IPS-NIHi7 (cell line): ENCODE results near the gene DNAJC11.
A peak's percentile ranks its signal among the peaks of the same experiment; 100 is the strongest.
"Not testable (repeated sequence)": the region's sequence is repeated elsewhere in the genome, so short reads cannot be mapped to it uniquely, and the experiment has no call there.

Source experiments
- DNase-seq: peaks from one replicate; pipeline ENCODE4 v3.0.0; 2012; ENCODE audit warnings: mixed read lengths; ENCODE audit errors: extremely low spot score

Gene DNAJC11, protein sequence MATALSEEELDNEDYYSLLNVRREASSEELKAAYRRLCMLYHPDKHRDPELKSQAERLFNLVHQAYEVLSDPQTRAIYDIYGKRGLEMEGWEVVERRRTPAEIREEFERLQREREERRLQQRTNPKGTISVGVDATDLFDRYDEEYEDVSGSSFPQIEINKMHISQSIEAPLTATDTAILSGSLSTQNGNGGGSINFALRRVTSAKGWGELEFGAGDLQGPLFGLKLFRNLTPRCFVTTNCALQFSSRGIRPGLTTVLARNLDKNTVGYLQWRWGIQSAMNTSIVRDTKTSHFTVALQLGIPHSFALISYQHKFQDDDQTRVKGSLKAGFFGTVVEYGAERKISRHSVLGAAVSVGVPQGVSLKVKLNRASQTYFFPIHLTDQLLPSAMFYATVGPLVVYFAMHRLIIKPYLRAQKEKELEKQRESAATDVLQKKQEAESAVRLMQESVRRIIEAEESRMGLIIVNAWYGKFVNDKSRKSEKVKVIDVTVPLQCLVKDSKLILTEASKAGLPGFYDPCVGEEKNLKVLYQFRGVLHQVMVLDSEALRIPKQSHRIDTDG

DNA sequence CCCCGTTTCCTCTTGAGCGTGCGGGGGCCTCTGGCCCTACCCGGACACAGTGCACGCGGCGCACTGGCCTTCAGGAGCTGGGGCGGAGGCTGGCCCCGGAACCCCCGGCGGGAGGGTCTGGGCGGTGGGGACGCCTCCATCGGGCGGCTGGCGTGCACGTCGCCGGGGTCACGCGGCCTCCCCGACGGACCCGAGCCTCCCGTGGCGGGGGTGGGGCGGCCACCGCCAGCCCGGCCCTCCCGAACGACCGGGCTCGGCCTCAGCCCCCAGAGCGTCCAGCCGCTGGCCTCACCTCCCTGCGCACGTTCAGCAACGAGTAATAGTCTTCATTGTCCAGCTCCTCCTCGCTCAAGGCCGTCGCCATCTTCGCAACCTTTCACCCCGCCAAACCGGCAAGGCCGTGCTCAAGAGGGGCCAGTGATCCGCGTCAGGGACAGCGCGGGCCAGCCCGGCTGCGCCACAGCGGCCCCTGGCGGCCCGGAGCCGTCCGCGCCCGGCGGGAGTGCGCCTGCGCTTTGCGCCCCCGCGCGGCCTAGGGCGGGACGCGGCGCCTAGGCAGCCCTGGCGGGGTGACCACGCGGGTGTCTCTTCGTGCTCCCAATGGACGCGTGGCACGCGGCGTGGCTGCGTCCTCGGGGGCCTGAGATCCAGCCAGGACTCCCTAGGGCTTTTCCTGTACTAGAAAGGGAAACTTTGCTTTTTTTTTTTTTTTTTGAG lies at the start of gene DNAJC11:
Gene DNAJC11, minus strand, starts transcription at position 380 of the 717 bp plus-strand sequence. Its CDS starts 16 bp downstream, at position 364.
- peak; percentile 97 for DNase-seq

DNA sequence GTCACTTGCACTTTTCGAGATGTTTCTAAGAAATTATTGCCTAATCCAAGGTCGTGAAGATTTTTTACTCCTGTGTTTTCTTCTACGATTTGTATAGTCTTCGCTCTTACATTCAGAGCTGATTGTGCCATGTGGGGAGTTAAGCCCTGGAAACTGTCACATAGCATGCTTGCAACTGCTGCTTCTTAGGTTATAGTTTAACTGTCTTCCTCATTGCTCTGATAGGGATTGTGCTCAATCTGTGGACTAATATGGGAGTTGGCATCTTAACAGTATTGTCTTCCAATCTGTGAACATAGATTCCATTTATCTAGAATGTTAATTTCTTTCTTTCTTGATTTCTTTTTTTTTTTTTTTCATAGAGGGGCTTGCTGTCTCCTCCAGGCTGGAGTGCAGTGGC lies 48.9 kb upstream of the DNAJC11 start:
- no peak for DNase-seq

DNA sequence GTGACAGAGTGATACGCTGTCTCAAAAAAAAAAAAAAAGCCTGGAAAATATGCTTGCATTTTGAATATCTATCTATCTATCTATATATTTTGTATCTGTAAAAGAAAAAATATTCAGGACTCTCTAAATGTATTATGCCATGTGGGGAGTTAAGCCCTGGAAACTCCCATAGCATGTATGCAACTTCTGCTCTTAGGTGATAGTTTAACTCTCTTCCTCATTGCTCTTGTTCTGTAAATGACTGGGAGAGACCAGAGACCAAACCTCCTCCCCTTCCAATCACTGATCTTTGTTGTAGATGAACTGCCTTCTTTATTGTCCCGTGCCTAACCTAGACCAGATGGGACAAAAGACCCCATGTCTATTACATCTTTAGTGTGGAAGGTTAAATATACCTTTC lies 46.1 kb upstream of the DNAJC11 start:
- DNase-seq, result no peak

DNA sequence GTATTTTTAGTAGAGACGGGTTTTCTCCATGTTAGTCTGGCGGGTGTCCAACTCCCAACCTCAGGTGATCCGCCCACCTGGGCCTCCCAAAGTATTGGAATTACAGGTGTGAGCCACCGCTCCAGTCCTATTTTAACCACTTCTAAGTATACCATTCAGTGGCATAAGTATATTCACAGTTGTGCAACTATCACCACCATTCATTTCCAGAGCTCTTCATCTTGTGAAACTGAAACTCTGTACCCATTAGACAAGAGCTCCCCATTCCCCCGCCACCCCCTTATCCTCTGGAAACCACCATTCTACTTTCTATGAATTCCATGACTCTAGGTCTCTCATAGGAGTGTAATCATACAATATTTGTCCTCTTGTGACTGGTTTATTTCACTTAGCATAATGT lies 43.5 kb upstream of the DNAJC11 start:
- no peak for DNase-seq

DNA sequence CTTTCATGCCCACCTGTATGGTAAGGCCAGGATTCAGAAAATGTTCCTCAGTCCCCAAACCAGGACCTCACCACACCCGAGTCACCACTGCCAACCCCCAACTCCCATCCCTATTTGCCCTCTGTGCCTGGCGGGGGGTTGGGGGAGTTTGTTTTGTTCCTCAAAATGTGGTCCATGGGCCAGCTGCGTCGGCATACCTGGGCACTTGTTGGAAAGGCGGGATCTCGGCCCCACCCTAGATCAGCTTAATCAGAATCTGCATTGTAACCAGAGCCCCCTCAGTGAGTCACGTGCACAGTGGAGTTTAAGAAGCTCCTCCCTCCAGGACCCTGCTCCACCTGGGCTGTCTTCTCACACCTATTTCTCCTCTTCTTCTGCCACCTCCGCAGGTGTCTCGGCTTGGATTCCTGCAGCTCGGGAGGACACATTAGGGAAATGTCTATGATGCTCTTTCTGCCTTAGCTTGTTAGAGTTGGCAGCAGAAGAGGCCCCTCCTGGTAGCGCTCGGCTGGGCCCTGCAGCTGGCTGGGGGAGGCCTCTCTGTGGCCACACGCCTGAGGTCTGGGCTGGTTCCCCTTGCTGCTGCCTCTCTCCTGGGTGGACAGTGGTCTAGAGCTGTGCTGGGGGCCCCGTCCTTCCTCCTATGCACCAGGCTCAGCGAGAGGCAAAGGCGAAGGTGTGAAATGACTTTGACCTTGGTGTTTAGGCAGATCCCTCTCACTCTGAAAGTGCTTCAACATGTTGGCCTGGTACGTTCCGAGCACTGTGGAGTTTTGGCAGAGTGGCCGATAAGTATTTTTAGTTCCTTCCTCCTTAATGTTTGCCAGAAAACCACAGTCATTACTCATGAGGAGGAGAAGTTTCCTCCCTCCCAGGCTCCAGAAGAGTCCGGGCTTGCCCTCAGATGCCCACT lies 41.8 kb upstream of the DNAJC11 start:
- DNase-seq, result no peak

DNA sequence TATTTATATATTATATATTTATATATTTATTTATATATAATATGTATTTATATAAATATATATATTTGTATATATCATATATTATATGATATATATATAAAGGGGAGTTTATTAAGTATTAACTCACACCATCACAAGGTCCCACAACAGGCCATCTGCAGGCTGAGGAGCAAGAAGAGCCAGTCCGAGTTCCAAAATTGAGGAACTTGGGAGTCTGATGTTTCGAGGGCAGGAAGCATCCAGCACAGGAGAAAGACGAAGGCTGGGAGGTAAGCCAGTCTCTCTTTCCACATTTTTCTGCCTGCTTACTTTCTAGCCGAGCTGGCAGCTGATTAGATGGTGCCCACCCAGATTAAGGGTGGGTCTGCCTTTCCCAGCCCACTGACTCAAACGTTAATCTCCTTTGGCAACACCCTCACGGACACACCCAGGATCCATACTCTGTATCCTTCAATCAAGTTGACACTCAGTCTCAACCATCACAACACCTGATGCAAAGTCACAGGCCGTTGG lies 41.1 kb upstream of the DNAJC11 start:
- DNase-seq, result not testable (repeated sequence)

DNA sequence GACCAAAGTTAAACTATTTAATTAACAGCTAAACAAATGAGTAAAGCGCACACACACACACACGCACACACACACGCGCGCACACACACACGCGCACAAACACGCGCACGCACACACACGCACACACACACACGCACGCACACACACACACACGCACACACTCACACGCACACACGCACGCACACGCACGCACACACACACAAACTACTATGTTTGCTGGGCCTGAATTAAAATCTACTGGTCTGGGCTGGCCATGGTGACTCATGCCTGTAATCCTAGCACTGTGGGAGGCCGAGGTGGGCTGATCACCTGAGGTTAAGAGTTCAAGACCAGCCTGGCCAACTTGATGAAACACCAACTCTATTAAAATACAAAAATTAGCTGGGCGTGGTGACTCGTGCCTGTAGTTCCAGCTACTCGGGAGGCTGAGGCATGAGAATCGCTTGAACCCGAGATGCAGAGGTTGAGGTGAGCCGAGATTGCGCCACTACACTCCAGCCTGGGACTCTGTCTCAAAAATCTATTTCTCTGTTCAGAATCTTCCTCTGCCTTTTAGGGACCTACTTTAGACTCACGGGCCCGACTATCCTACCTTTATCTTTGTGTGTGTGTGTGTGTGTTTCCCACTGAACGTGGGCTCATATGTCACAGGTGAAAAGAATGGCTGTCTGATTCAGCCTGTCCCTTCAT lies 37.5 kb upstream of the DNAJC11 start:
- DNase-seq, result no peak

DNA sequence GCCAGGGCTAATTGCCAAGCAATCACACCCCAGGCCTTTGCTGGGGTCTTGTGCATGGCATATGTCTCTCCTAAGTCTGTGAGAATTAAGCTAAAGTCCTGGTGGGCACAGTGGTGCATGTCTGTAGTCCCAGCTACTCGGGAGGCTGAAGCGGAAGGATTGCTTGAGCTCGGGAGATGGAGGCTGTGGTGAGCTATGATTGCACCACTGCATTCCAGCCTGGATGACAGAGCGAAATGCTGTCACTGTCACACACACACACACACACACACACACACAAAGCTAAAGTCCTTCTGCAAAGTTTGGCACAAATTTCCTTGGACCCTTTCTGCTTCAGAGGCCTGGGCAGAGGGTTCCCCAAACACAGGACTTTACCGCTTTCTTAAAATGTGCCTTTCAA lies 31.3 kb upstream of the DNAJC11 start:
- no peak for DNase-seq

DNA sequence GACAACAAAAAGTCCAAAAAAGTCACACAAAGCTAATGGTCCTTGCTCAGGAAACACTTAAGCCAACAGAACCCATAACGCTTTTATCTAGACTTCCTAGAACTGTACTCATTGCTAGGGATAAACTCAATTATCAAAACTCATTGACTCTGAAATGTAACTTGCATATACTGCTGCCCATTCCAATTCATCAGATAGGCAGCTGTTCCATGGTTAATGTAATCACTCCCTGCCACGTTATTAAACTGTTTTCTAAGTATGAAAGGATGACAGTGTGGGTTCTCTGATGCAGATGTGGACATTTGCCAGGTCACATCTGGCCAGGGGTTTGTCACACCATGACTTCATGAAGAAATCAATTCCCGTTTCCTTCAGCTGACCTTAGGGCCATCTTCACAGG lies 30.3 kb upstream of the DNAJC11 start:
- DNase-seq, result no peak

DNA sequence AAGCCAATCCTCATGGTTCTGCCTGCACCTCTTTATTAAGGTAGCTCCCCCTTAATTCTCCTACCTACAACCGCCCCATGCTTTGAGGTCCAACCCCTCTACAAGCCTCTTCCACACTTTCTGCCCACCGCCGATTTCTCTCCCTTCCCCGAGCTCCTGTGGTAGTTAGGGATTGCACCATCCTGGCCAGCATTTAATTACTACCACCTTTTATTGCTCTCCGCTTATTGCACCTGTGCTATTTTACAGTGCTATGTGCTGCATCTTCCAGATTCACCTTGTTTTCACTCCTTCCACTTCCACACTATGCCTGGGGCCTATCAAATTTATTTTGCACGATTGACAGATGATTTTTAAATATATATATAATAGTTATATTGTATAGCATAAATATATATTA lies 29.3 kb upstream of the DNAJC11 start:
- no peak for DNase-seq

DNA sequence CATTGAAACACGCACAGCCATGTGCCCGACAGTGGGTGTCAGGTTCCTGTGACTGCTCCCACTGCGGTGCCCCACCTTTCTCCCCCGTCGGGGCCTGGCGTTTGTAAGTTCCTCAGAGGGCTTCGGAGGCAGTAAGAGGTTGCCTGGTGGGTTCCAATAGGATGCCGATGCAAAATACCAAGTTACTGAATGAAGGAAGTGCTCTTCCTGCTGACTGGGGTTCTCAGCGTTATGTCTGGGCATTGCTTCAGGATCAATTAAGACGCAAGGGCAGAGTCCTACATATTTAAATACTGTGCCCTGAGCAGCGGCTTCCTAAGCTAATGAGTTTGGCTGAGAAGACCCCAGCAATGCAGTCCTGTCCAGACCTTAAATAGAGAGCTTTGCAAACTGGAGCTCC lies 28.9 kb upstream of the DNAJC11 start:
- no peak for DNase-seq

DNA sequence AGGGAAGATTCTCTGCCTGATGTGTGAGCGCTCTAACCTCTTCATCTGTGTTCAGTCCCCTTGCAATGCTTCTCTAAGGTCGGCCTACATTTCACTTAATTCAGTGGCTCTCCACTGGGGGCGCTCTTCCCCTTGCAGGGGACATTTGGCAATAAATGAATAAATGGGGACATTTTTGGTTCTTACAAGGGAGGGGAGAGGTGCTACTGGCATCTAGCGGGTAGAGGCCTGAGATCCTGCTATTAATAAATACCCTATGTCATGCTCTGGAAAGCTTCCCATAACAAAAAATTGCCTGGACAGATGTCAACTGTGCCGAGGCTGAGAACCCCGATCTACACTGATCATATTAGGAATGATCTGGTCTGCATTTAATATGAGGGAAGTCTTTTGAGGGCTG lies 25.9 kb upstream of the DNAJC11 start:
- peak; percentile 80 for DNase-seq

DNA sequence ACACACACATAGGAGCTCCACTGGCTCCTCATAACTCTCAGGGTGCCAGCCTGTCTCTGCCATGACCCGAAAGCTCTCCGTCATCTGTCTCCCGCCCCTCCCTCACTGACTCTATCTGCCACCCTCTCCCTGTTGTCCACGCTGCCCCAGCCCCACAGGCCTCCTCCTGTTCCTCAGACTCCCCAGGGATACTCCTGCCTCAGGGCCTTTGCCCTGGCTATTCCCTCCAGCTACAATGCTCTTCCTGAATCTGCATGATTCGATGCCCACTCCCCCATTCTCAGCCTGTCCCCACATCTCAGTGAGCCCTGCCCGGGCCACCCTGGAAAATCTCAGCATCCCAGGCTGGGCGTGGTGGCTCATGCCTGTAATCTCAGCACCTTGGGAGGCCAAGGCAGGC lies 24.6 kb upstream of the DNAJC11 start:
- DNase-seq, result no peak

DNA sequence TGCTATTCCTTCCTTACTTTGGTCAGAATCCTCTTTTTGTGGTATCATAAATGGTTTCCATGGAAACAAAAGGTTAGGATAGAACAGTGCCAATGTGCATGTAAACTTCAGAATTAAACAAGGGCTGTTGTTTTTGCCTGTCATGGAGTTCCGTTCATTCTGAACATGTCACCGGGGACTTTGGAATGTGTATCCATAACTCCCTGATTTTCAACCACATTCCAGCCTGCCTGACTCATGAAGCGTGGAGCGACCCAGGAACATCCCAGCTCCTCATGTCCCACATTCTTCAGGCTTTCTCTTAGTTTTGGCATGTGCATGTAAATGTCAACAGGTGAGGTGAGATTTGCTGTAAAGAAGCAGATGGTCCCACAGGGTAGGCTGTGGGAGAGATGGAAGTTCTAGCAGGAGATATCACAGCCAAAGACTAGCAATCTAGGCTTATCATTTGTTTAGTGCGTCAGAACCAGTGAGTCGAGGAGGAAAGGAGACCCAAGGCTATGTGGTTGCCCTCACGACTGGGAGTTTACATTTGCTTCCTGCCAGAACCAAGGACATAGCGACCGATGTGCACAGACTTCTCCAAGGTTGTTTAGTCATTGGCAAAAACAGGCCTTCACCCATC lies 23.0 kb upstream of the DNAJC11 start:
- DNase-seq, result no peak

DNA sequence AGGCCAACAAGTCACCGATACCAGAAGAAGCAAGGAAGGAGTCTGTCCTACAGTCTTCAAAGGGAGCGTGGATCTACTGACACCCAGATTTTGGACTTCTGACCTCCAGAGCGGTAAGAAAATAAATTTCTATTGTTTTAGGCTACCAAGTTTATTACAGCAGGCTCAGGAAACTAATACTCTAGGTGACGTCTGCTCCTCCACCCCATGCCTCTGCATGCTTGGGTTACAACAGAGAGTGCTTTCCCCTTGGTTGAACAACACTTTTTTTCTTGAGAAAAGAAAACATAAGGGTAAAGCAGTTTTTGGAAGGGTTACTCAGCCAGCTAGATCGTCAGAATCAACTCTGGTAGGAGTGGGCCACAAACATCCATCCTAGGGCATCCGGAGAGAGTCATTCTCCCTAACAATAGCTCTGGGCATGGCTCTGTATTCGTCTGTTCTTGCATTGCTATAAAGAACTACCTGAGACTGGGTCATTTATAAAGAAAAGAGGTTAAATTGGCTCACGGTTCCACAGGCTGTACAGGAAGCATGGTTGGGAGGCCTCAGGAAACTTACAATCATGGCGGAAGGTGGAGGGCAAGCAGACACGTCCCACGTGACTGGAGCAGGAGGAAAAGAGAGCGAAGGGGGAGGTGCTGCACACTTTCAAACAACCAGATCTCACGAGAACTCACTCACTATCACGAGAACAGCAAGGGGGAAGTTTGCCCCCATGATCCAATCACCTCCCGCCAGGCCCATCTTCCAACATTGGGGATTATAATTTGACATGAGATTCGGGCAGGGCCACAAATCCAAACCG lies 22.2 kb upstream of the DNAJC11 start:
- DNase-seq, result no peak

DNA sequence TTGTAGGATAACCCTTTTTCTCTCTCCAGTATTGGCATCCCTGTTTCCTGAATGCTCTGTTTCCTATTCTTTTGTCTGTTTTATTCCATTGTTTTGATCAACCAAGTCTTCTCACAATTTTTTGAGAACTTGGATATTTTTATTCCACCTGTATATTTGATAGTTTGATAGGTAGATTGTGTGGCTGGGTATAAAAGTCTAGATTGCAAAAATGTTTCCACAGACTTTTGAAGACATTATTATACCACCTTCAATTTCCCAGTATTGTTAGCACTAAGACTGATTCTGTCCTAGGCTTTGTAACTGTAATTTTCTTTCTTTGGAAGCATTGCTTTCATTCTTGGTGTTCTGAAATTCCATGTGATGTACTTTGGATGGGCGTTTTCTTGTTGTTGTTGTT lies 9.6 kb upstream of the DNAJC11 start:
- no peak for DNase-seq

DNA sequence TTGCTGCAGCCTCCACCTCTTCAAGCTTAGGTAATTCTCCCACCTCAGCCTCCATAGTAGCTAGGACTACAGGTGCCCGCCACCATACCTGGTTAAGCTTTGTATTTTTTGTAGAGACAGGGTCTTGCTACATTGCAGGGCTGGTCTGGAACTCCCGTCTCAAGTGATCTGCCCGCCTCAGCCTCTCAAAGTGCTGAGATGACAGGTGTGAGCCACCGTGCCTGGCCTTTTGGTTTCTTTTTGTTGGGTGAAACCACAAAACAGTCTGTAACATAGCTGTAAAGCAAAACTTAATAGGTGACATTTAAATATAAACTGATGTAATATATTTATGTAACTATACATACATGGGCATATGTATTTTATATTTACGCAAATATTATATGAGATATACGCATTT lies 3.1 kb upstream of the DNAJC11 start:
- DNase-seq, result no peak

DNA sequence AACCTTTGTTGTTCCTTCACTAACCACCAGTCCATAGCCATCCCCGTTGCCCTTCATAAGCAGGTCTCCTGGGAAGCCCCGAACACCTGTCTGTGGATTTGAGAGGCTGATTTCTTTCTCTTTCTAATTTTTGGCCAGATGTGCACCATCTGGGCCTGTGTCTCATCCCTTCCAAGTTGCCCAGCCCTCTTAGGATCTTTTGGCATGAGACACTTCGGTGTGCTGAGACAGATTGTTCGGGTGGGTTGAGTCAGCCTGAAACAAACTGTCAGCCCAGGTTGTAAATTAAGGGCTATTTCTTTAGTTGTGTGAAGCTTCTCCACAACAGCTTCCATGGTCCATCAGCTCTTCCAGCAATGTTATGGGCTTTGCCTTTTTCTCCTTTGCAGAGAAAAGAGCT lies 1.4 kb upstream of the DNAJC11 start:
- no peak for DNase-seq

DNA sequence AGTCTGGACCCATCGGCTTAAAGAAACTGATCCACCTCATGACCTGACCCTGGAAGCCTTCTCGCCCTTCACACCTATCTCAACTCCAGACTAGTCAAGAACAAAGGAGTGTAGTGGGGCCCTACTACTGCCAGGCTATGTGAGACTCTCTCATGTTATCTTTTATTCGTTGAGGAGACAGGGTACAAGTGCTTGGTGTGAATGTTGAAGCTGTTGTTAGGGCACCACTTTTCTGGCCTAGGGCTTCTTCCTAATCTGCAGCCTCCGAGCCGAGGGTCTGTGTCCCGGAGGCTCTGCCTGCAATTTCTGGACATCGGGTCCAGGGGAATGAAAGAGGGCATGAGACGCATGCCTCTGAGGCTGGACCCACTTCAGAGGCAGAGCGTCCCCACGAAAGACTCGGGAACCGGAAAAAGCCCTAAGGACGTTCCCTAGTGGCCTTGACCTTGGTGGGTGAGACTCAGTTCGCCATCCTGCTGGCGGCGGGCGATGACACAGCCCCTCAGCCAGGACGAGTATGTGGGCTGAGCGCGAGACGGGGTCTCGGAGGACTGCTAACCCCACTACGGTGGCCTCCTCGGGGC lies 671 bp downstream of the DNAJC11 start:
- DNase-seq, result no peak
